GM19043 (cell line): ENCODE results near the gene CFAP251.
"Not testable (repeated sequence)": the region's sequence is repeated elsewhere in the genome, so short reads cannot be mapped to it uniquely, and the experiment has no call there.

Experiments used
- ATAC-seq: cut with Tn5 transposase; IDR thresholded peaks from one replicate; pipeline ENCODE4 v1.9.1; 2021; ENCODE audit warnings: low read depth; ENCODE audit not compliant: unreplicated experiment

Gene CFAP251

GRCh38 chr12:121905746-121906145 lies 12.6 kb upstream of the CFAP251 start:
- ATAC-seq: no peak

GRCh38 chr12:121908702-121909101 lies 9.7 kb upstream of the CFAP251 start:
- no peak for ATAC-seq

GRCh38 chr12:121911824-121912585 lies 6.4 kb upstream of the CFAP251 start:
- ATAC-seq: no peak

GRCh38 chr12:121915841-121916321 lies 2.5 kb upstream of the CFAP251 start:
- ATAC-seq: no peak

- no peak for ATAC-seq
Measured at GRCh38 chr12:121916719-121917118, 1.7 kb upstream of the CFAP251 start.

- no peak for ATAC-seq
Measured at GRCh38 chr12:121918679-121919038, 267 bp downstream of the CFAP251 start.

- ATAC-seq: no peak
Measured at GRCh38 chr12:121921066-121921465, 2.7 kb downstream of the CFAP251 start.

- no peak for ATAC-seq
Measured at GRCh38 chr12:121925358-121925695, 6.9 kb downstream of the CFAP251 start.

- no peak for ATAC-seq
Measured at GRCh38 chr12:121926874-121927706, 8.7 kb downstream of the CFAP251 start.

- ATAC-seq: no peak
Measured at GRCh38 chr12:121927813-121928212, 9.4 kb downstream of the CFAP251 start.

- ATAC-seq: not testable (repeated sequence)
Measured at GRCh38 chr12:121929545-121929944, 11.2 kb downstream of the CFAP251 start.

GRCh38 chr12:121930862-121931261 lies 12.5 kb downstream of the CFAP251 start:
- no peak for ATAC-seq

- ATAC-seq: no peak
Measured at GRCh38 chr12:121932176-121932536, 13.8 kb downstream of the CFAP251 start.

- no peak for ATAC-seq
Measured at GRCh38 chr12:121932914-121933521, 14.6 kb downstream of the CFAP251 start.

GRCh38 chr12:121933522-121934308 lies 15.3 kb downstream of the CFAP251 start:
- ATAC-seq: no peak

- ATAC-seq: no peak
Measured at GRCh38 chr12:121934309-121934664, 15.9 kb downstream of the CFAP251 start.

- ATAC-seq: no peak
Measured at GRCh38 chr12:121937654-121938053, 19.3 kb downstream of the CFAP251 start.

GRCh38 chr12:121939186-121939585 lies 20.8 kb downstream of the CFAP251 start:
- ATAC-seq: no peak

GRCh38 chr12:121939992-121940766 lies 21.8 kb downstream of the CFAP251 start:
- ATAC-seq: no peak

- no peak for ATAC-seq
Measured at GRCh38 chr12:121942145-121942718, 23.8 kb downstream of the CFAP251 start.
